NCI-H187 treated with DMSO at 0.1 percent for 48 hours (cell line): ENCODE measurements around the gene DPYSL4.
"Not testable (repeated sequence)": the region's sequence is repeated elsewhere in the genome, so short reads cannot be mapped to it uniquely, and the experiment has no call there.

Source experiments
- DNase-seq: peaks from one replicate; lab custom pipeline; 2025; lab: John Stamatoyannopoulos, UW

The DPYSL4 gene

DNA sequence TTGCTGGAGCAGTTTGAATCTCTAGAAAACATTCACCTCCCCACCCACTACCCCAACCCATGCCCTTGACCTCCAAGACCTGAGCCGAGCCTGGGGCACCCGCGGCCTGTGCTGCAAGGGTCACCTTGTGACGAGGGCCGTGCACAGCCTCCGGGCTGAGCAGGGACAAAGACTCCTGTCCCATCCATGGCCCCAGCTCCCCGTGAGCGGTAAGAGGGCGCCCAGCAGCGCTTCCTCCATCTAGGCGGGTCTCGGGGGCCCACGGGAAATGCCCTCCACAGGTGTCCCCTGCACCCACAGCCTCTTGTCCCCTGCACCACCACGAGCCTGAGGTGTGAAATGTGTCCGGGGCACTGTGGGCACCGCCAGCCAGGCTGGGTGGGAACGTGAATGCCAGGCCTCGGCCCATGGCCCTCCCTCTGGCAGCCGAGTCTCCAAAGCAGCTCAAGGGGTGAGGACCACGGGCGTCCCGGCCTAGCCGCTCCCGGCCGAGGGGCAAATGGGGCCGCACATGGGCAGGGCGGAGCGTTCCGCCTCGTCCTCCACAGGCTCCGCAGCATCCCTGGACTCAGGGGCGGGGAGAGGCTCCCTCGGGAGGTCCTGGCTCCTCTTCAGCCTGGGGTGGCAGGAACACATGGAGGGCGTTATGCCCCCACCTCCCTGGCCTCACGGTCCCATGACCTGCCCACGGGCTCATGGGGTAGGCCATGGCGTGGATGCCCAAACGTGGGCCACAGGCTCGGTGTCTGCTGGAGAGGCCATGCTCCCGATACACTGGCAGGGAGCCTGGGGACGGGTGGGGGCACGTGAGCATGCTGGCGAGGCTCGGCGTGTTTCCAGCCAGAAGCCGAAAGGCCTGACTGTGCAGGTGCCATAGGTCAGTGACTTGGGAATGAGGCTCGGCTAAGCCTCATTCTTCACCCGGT, 21.1 kb downstream of the DPYSL4 start:
- no peak for DNase-seq

DNA sequence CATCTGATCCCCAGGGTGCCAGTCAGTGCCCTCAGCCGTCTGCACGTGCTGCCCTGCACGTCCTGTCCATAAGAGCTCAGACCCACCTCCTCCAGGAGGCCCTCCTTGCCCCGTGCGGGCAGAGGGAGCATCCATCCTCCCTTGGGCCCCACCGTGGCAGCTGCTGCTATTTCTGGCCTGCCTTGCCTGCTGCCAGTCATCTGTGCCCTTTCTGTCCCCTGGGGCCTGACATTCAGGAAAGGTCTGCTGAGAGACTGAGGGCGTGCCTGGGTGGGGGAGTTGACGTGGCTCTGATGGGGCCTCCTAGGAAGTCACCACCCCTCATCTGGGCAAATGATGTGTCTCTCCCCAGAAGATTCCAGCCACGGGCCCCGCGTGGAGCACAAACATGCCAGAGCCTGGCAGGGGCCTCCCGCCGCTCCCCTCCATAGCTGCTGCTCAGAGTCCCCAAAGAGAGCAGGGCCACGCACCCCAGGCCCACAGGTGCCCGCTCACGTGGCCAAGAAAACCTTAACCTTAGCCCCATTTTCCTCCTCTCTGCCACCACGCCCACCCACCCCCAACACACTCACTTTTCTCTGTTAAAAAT, 21.8 kb downstream of the DPYSL4 start:
- DNase-seq, result no peak

GRCh38 chr10:132209130-132209529, 22.4 kb downstream of the DPYSL4 start:
- DNase-seq, result no peak

DNA sequence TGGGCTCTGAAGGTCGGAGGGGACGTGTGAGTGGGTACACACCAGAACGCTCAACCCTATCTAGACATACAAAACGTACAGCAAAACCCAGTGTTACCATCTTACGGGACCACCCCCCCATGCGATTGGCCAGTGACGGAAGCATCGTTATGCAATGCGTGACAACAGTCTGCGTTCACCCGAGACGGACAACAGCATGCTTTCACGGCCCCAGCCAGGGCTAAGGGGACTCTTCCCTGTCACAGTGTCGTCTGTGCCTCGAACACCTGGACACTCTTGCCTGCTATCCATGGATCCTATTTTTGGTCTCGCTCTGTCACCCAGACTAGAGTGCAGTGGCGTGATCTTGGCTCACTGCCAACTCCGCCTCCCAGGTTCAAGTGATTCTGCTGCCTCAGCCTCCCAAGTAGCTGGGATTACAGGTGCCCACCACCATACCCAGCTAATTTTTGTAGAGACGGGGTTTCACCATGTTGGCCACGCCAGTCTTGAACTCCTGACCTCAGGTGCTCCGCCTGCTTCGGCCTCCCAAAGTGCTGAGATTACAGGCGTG, 23.3 kb downstream of the DPYSL4 start:
- DNase-seq, result no peak

GRCh38 chr10:132210766-132211165, 24.0 kb downstream of the DPYSL4 start:
- no peak for DNase-seq

DNA sequence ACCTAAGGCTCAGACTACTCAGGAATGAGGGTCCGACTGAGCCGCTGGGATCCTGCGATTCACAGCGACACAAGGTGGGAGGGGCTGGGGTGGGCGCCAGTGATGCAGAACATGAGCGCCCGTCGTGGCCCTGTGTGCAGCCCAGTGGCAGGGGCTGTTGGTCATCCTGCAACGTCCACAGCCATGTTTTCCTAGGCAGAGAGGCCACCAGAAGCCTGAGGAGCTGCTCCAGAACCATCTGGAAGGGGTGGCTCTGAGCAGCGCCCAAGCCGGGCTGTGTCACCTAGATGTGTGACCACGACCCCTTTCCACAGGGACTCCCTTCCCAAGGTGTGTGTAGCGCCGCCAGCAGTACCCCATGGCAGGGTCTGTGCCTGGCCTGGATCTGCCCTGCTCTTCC, 24.5 kb downstream of the DPYSL4 start:
- no peak for DNase-seq

DNA sequence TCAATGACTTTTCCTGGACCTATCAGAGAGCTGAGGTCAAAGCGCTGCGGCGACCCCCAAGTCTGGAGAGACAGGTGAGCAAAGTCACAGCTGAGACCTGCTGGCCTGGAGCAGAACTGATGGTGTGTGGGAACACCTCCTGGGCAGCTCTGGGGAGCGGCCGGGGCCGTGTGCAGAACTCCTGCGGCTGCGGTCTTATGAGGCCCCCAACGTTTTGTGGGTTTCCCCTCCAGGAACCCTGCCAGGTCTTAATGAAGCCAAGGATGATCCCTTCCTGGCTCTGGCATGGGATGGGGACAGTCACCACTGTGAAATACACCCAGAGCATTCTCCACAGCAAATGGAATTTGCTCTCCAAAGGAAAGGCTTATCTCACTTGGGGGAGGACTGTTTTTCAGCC, 26.1 kb downstream of the DPYSL4 start:
- DNase-seq, result no peak

- no peak for DNase-seq
Observed at GRCh38 chr10:132213917-132214316, 27.2 kb downstream of the DPYSL4 start.

- DNase-seq, result not testable (repeated sequence)
Observed at GRCh38 chr10:132216441-132216840, 29.7 kb downstream of the DPYSL4 start.

DNA sequence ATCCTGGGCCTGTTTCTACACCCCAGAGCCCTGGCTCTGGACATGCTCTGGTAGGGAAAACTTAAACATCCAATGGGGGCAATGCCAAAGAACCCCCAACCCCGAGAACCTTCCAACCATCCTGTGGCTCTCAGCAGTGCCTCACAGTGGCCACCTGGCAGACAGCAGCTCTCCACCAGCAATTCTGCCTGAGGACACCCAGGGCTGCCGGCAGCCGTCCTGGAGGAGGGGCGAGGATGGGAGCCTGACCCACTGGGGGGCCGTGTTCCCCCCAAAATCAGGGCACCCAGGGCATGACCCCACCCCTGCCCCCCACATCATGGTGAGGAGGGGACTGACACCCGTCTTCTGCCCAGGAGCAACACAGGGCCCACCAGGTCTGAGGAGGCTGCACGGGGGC, 32.7 kb downstream of the DPYSL4 start:
- no peak for DNase-seq

GRCh38 chr10:132220061-132220460, 33.3 kb downstream of the DPYSL4 start:
- no peak for DNase-seq

GRCh38 chr10:132220996-132221395, 34.2 kb downstream of the DPYSL4 start:
- not testable (repeated sequence) for DNase-seq

DNA sequence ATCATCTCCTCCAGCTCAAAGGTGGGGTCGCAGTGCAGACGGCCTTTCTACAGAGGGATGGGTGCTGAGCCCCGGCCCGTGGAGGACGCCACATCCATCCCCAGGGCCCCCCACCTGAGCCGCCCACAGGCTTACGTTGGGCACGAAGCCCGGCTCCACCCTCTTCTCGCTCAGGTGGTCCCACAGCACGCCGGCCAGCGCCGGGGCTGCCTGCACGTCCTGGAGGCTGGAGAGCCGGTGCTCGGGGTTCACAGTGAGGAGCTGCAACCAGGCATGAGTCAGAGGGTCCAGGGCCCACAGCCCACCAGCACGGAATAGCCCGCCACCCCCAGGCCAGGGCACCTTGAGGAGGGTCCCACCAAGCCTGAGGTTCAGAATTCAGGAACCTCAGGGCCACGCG, 36.0 kb downstream of the DPYSL4 start:
- no peak for DNase-seq

GRCh38 chr10:132223156-132223590, 36.4 kb downstream of the DPYSL4 start:
- no peak for DNase-seq

DNA sequence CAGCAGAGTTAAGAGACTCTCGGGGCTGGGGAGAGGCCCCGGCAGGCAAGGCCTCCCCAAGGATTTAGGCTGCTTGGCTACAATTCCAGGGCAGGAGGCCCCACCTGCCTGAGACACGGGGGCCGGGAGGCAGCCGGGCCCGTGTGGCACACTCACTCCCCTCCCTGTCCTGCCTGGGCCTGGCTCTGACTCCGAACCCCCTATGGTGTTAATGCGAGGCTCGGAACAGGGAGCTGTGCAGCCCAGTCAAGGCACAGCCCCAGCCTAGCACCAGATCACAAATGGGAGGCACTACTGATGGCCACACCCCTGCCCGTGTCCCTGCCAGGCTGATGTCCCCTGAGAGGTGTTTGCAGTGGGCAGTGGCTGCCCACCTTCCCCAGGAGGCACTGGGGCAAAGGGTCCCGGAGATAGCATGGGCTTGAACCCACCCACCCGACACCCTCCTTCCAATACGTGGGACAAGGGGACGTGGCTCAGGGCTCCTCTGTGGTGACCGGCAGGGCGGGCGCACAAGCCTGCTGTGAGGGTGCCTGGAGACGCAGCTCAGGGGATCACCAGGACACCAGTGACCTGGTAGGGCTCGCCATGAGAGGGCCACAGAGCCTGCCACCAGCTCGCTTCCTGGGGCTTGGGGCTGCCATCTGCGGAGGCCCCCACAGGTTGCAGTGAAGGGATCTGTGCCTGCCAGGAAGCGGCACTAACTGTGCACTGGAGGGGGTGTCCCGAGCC, 37.0 kb downstream of the DPYSL4 start:
- no peak for DNase-seq

GRCh38 chr10:132224343-132225072, 37.8 kb downstream of the DPYSL4 start:
- DNase-seq, result no peak

DNA sequence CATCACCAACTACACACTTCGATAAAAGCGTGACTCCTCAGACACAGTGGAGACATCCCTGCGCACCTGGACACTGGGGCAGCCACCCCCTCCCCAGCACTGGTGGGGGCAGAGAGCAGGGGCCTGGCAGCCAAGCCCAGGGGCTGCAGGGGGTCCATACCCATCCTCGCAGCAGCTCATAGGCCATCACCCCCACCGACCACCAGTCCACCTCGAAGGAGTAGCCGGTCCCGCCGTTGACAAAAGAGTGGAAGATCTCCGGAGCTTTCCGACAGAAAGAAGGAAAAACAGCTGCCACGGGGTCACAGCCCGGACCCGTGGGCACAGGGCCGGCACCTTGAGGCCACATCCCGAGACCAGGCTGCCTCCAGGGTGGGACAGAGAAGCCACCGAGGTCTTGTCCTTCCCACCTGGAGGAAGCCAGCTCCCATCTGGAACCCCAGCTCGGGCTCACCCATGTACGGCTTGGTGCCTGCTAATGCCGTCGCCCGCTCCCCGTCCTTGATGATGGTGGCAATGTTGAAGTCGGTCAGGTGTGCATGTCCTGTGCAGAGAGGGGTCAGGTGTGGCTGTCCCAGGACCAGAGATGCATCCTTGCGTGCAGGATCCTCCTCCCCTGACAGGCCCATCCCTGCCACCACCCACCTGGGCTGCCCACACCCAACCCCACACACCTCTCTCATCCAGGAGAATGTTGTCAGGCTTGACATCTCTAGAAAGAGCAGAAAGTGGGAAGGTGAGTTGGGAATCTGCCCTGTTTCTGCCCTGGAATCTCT, 38.5 kb downstream of the DPYSL4 start:
- DNase-seq, result no peak

DNA sequence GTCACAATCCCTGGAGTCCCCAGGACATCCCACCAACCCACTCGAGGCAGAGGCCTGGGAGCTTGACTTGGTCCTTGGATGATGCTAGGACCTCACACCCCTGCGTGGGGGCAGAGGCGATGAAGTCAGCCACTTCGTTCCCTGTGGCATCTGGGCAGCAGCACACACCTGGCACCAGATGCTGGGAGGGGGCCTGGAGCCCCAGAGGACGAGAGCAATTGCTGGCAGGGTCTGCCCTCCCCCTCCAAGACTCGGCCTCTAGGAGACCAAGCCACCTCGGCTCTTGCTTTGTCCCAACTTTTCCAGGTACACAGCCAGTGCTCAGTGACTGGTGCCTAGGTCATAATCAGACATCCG, 39.1 kb downstream of the DPYSL4 start:
- DNase-seq, result no peak

GRCh38 chr10:132226586-132227405, 40.0 kb downstream of the DPYSL4 start:
- no peak for DNase-seq

DNA sequence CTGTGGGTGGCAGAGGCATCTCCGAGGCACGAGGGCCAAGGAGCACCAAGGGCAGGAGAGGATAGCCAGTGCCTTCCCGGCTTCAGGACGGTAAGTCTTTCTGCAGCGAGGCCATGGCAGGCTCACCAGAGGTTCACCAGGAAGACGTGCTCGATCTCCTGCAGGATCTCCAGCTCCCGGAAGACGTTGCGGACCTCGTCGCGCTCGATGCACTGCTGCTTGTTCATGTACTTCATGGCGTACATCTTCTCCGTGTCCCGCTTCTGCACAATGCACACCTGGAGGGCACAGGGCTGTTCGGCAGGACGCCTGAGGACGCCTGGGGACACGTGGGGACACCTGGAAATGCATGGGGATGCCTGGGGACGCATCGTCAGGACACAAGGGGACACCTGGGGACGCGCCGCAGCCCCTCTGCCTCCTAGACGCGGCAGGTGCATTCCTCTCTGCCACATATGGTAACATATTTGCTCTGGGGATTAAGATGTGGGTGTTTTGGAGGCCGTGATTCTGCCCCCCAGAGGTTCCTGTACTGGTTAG, 41.2 kb downstream of the DPYSL4 start:
- DNase-seq, result no peak
